Aorta (tissue), 5 donors: ENCODE measurements around the gene HIPK1. TPM values are rescaled to one million over a fixed set of nuclear protein-coding genes. Genes with fewer than 3 reads are reported as not detected.
A peak's percentile ranks its signal among the peaks of the same experiment; 100 is the strongest.

Source experiments
- ATAC-seq: fragments of 200-7000 bp; cut with Tn5 transposase; one replicate; pipeline ENCODE4 v1.9.1; 2022; ENCODE audit warnings: moderate library complexity; ENCODE audit not compliant: low FRiP score
- DNase-seq, 2 donors: peaks; one replicate each; pipeline ENCODE4 v3.0.0-alpha.2; 2020
- H3K27ac ChIP-seq, 2 donors: one replicate each; pipeline ENCODE4 v1.5.1; 2013; ENCODE audit warnings: low read length in 2 of 2, mild to moderate bottlenecking in 2 of 2, moderate library complexity in 2 of 2, control low read depth in 1 of 2, inconsistent platforms in 1 of 2, low read depth in 1 of 2
- H3K27me3 ChIP-seq, 2 donors: one replicate each; pipeline ENCODE4 v1.6.1; 2013; ENCODE audit warnings: control low read depth in 1 of 2, low read length in 1 of 2, mild to moderate bottlenecking in 1 of 2, moderate library complexity in 1 of 2; ENCODE audit not compliant: insufficient read depth in 2 of 2, control insufficient read depth in 1 of 2
- H3K36me3 ChIP-seq, 2 donors: one replicate each; pipeline ENCODE4 v1.6.1; 2013; ENCODE audit warnings: control low read depth in 1 of 2, low read length in 1 of 2, mild to moderate bottlenecking in 1 of 2; ENCODE audit not compliant: insufficient read depth in 2 of 2, control insufficient read depth in 1 of 2
- H3K4me1 ChIP-seq, 2 donors: one replicate each; pipeline ENCODE4 v1.6.1; 2013; ENCODE audit warnings: low read length in 2 of 2, control low read depth in 1 of 2, mild to moderate bottlenecking in 1 of 2, moderate library complexity in 1 of 2; ENCODE audit not compliant: insufficient read depth in 2 of 2, control insufficient read depth in 1 of 2
- H3K4me3 ChIP-seq, 2 donors: one replicate each; pipeline ENCODE4 v1.5.1; 2013; ENCODE audit warnings: low read length in 2 of 2, control low read depth in 1 of 2, mild to moderate bottlenecking in 1 of 2
- H3K9me3 ChIP-seq: one replicate; pipeline ENCODE4 v1.6.1; 2013; ENCODE audit warnings: mild to moderate bottlenecking, low read length; ENCODE audit not compliant: control insufficient read depth
- WGBS, 2 donors: extraction: QIAGEN DNeasy Blood & Tissue Kit; methylation state at CpG; one replicate each; pipeline ENCODE4 v1.1.7; 2013; 5-methylcytosine and 5-hydroxymethylcytosine counted together
- intact Hi-C, 2 donors: fragments of 100-400 bp; cut with DNase I; formaldehyde crosslinking; loops; one replicate each; pipeline versions ENCODE4 v1.14.2 to v1.15.0; 2022
- polyA plus RNA-seq, 2 donors: library from polyadenylated mRNA; stranded (reverse); fragments of 200-250 nt; gene quantifications; one replicate each; pipeline ENCODE4 v1.2.3, GENCODE V29; 2013
- total RNA-seq, 2 donors: library from RNA; stranded (reverse); fragmentation: NEBNext Ultra II Directional; extraction: Animal tissue kit (Norgen Biotek cat#: 25700); gene quantifications; one replicate each; pipeline ENCODE4 v1.2.1, GENCODE V29; 2021
- donor health status: healthy with polysubstance abuse.
- donor health status: Bipolar disorder and iron deficiency.
- donor health status: DM: no; HTN: no; CAD: no.
- donor health status: DM: no; HTN: no; CAD: no.
- donor health status: DM: yes; HTN: yes; CAD: no.

The HIPK1 gene
- total and polyA plus RNA-seq, 4 donors: 14.9 to 75.3 (median 45.4) TPM

DNA sequence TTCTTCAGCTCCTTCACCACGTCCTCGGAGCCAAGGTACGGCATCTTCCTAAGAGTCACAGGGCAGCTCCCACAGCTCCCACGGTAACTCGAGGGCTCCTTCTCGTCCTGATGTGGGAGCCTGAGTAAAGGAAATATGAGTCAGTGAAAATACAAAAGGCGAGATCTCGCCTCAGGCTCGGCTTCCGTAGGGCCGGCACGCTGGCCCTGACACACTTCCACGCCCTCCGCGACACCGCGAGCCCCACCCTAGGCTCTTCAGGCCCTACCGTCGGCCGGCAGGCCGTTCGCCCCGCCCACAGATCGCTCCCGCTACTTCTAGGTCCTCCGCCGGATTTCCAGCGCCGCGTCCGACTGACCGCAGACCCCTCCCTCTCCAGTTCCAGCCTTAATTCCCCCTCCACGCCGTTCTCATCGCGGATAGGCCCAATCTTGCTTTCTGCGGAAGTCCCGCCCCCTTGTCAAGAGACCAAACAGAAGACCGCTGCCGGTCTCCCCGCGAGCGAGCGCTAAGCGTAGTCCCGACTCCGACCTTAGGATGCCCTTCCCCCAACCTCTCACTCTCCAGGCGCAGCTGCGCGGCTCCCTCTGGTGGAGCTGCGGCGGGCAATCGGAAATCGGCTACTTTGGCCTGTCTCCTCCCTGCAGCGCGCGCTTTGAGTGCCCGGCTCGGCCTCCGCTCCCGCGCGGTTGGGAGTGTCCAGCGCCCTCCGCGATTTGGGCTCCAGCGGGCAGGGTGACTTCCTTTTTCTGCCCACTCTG lies 24.3 kb upstream of the HIPK1 start, which contains the start of the genes AP4B1 and DCLRE1B:
Gene AP4B1, minus strand, starts transcription at position 126 of the 761 bp plus-strand sequence. Its CDS starts 82 bp downstream, at position 44.
Gene DCLRE1B, plus strand, starts transcription at position 653 of the 761 bp plus-strand sequence. CDS start 261 bp downstream, outside the sequence.
- WGBS, 2 donors: 0% methylated on average over 67 of the region's 67 CpGs

GRCh38 chr1:113905435-113905861 lies 23.7 kb upstream of the HIPK1 start:
- DNase-seq: peak in 1 of 2 donors; percentile 81
- H3K9me3 ChIP-seq: no peaks in the 10 kb centered on the region
- no peaks in the 10 kb centered on the region for H3K27me3 ChIP-seq
- WGBS, 2 donors: 0% methylated on average over 17 of the region's 17 CpGs
- intact Hi-C loops: loop anchor here (1.0 kb wide), 2 partner anchors 24 to 25 kb away; partner anchors contain the start of gene HIPK1 (in 1 of the 2)
- peaks cover 0 to 2% of the 10 kb centered on the region in 2 donors for H3K36me3 ChIP-seq
- peak; percentile 2 for ATAC-seq
- peak overlapping the region; percentile 38 to 65 for H3K4me3 ChIP-seq
- H3K27ac ChIP-seq: peak overlapping the region in 1 of 2 donors; percentile 73
- H3K4me1 ChIP-seq: peaks cover 0 to 4% of the 10 kb centered on the region in 2 donors

More for the DNA sequence above, 24.3 kb upstream of the HIPK1 start, which contains the start of the genes AP4B1 and DCLRE1B:
- no peaks in the 10 kb centered on the region for H3K27me3 ChIP-seq
- intact Hi-C loops: loop anchor here (1.0 to 5.0 kb wide), 3 partner anchors 24 to 88 kb away; partner anchors contain the start of gene HIPK1 (in 1 of the 2)
- H3K27ac ChIP-seq: peak within 1 kb of the TSS; percentile 45 to 97
- peak within 1 kb of the TSS; percentile 44 to 76 for H3K4me3 ChIP-seq
- peak; percentile 99 for ATAC-seq
- peaks cover 0 to 4% of the 10 kb centered on the region in 2 donors for H3K4me1 ChIP-seq
- DNase-seq: peak; percentile 100
- H3K36me3 ChIP-seq: peaks cover 0 to 2% of the 10 kb centered on the region in 2 donors
- no peaks in the 10 kb centered on the region for H3K9me3 ChIP-seq

DNA sequence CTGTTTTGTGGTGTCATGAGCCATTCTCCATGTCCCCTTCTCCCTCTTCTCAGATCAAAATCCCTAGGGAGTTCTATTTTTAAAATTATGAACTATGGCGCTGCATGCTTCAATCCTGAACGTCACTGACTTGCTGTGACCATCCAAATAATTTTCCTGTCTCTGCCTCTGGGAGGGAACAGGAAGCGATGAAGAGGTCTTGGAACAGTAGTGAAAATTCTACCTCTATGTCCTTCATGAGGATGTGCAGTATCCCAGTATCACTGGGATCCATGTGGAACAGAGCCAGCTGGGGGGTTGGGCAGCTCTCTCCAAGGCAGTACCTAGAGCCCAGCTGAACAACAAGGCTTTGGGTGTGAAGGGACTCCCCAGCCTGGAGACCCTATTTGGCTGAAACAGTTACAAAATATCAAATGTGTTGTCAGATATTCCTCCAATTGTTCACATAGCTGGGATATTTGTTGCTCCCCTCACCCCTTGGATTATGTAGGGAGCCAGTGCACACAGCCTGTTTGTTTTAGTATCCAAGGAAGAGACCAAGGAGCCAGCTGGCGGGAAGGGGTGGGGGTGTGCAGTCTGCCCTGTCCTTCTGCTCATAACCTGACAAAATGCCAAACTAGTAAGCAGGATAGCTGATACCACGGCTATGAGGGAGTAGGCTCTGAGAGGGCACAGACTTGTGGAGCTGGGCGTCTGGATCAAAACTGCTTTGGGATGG lies 16.4 kb upstream of the HIPK1 start:
- peak overlapping the region in 1 of 2 donors; percentile 30 for H3K27ac ChIP-seq
- peaks cover 0 to 2% of the 10 kb centered on the region in 2 donors for H3K4me1 ChIP-seq
- peaks cover 0 to 2% of the 10 kb centered on the region in 2 donors for H3K36me3 ChIP-seq
- 31 to 42% methylated on average over 6 of the region's 6 CpGs for WGBS, 2 donors
- intact Hi-C loops: loop anchor here in 1 of 2 donors (2.0 kb wide), 1 partner anchor 16 kb away; the partner anchor contains the start of gene HIPK1
- ATAC-seq (peak; percentile 46), DNase-seq (no peak)
- no peak overlapping the region for H3K4me3 ChIP-seq
- H3K9me3 ChIP-seq: no peaks in the 10 kb centered on the region
- no peaks in the 10 kb centered on the region for H3K27me3 ChIP-seq

DNA sequence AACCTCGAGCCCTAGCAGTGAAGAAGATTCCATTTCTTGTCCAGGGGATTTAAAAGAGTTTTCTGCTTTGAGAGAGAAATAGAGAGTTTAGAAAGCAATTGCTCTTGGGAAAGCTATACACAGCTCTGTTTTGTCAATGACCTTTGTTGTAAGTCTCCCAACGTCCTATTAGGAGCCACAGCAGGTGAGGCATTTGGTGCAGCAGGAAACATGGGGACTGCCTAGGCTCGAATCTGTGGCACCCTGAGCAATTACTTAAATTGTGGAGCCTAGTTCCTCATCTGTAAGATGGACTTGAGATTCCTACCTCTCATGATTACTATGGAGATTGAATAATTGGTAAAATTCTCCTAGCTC lies 15.8 kb upstream of the HIPK1 start:
- no peak for ATAC-seq
- no peaks in the 10 kb centered on the region for H3K27me3 ChIP-seq
- H3K36me3 ChIP-seq: peaks cover 0 to 2% of the 10 kb centered on the region in 2 donors
- no peak overlapping the region for H3K4me3 ChIP-seq
- peaks cover 0 to 2% of the 10 kb centered on the region in 2 donors for H3K4me1 ChIP-seq
- H3K27ac ChIP-seq: no peak overlapping the region
- WGBS, 2 donors: 58 to 61% methylated on average over 3 of the region's 3 CpGs
- intact Hi-C loops: loop anchor here in 1 of 2 donors (2.0 kb wide), 1 partner anchor 16 kb away; the partner anchor contains the start of gene HIPK1
- no peaks in the 10 kb centered on the region for H3K9me3 ChIP-seq
- DNase-seq: no peak

- DNase-seq: no peak
- H3K4me1 ChIP-seq: peaks cover 0 to 2% of the 10 kb centered on the region in 2 donors
- no peak for ATAC-seq
- H3K9me3 ChIP-seq: no peaks in the 10 kb centered on the region
- no peaks in the 10 kb centered on the region for H3K36me3 ChIP-seq
- WGBS, 2 donors: 86% methylated on average over 5 of the region's 5 CpGs
- no peak overlapping the region for H3K27ac ChIP-seq
- no peaks in the 10 kb centered on the region for H3K27me3 ChIP-seq
- no peak overlapping the region for H3K4me3 ChIP-seq
- intact Hi-C loops: loop anchor here in 1 of 2 donors (2.0 kb wide), 1 partner anchor 15 kb away; the partner anchor contains the start of gene HIPK1
These were observed 15.0 kb upstream of the HIPK1 start for GRCh38 chr1:113913887-113914664.

- peaks cover 0 to 2% of the 10 kb centered on the region in 2 donors for H3K4me1 ChIP-seq
- intact Hi-C loops: no loop called here
- no peaks in the 10 kb centered on the region for H3K36me3 ChIP-seq
- H3K9me3 ChIP-seq: no peaks in the 10 kb centered on the region
- H3K27ac ChIP-seq: no peak overlapping the region
- H3K4me3 ChIP-seq: no peak overlapping the region
- no peak for ATAC-seq
- no peak for DNase-seq
- 95 to 97% methylated on average over 5 of the region's 5 CpGs for WGBS, 2 donors
- H3K27me3 ChIP-seq: no peaks in the 10 kb centered on the region
These were observed 12.2 kb upstream of the HIPK1 start for GRCh38 chr1:113916974-113917373.

GRCh38 chr1:113917400-113918082 lies 11.6 kb upstream of the HIPK1 start:
- no peaks in the 10 kb centered on the region for H3K9me3 ChIP-seq
- peaks cover 0 to 2% of the 10 kb centered on the region in 2 donors for H3K4me1 ChIP-seq
- no peaks in the 10 kb centered on the region for H3K27me3 ChIP-seq
- no peak overlapping the region for H3K4me3 ChIP-seq
- intact Hi-C loops: no loop called here
- 89% methylated on average over 2 of the region's 2 CpGs for WGBS, 2 donors
- no peak overlapping the region for H3K27ac ChIP-seq
- no peaks in the 10 kb centered on the region for H3K36me3 ChIP-seq
- DNase-seq (no peak), ATAC-seq (no peak)
